VCaP (cell line): ENCODE data around the gene CPSF2.

Experiments
- H3K27ac ChIP-seq: fragments of 450-650 bp; 2 replicates; pipeline ENCODE4 v1.5.1; 2017
- CTCF ChIP-seq: fragments of 450-650 bp; conservative IDR thresholded peaks from 2 replicates; pipeline ENCODE4 v1.5.1; 2017; ENCODE audit warnings: mild to moderate bottlenecking, moderate library complexity

Gene CPSF2

GRCh38 chr14:92134456-92134855 is 12.7 kb downstream of the CPSF2 start:
- TF ChIP-seq CTCF, result no peak
- peak overlapping the region; percentile 30 for H3K27ac ChIP-seq

- peak overlapping the region; percentile 30; the same call in 1 of the 2 replicates for H3K27ac ChIP-seq
- TF ChIP-seq CTCF, result peak; percentile 83
Measured at GRCh38 chr14:92135269-92135668, 13.5 kb downstream of the CPSF2 start.

- no peak for TF ChIP-seq CTCF
- no peak overlapping the region for H3K27ac ChIP-seq
Measured at GRCh38 chr14:92143309-92143708, 21.5 kb downstream of the CPSF2 start.

GRCh38 chr14:92143962-92144361 is 22.2 kb downstream of the CPSF2 start:
- no peak overlapping the region for H3K27ac ChIP-seq
- no peak for TF ChIP-seq CTCF

- no peak for TF ChIP-seq CTCF
Measured at GRCh38 chr14:92144708-92145107, 22.9 kb downstream of the CPSF2 start.

GRCh38 chr14:92153581-92153980 is 31.8 kb downstream of the CPSF2 start:
- no peak overlapping the region for H3K27ac ChIP-seq
- no peak for TF ChIP-seq CTCF

More at GRCh38 chr14:92144708-92145107, 22.9 kb downstream of the CPSF2 start:
- H3K27ac ChIP-seq, result no peak overlapping the region

GRCh38 chr14:92154283-92154942 is 32.6 kb downstream of the CPSF2 start:
- TF ChIP-seq CTCF, result no peak

More at GRCh38 chr14:92154283-92154942, 32.6 kb downstream of the CPSF2 start:
- H3K27ac ChIP-seq, result no peak overlapping the region
